T-helper 17 cell (primary cell): ENCODE data around the gene IL1R2. TPM values are rescaled to one million over a fixed set of nuclear protein-coding genes. Genes with fewer than 3 reads are reported as not detected.

Experiments
- ATAC-seq: fragments of 150-1000 bp; cut with Tn5 transposase; 2 replicates; pipeline ENCODE4 v1.10.0; 2021; ENCODE audit warnings: mild to moderate bottlenecking, moderate library complexity
- DNase-seq, 3 donors: peaks; one replicate each; pipeline versions ENCODE4 v3.0.0 to v3.0.0-alpha.2; 2020 to 2021
- H3K9me3 ChIP-seq: one replicate; pipeline ENCODE4 v1.7.0; 2013; ENCODE audit warnings: low read length, mild to moderate bottlenecking; ENCODE audit not compliant: control insufficient read depth, poor library complexity, severe bottlenecking
- H3K27ac Mint-ChIP-seq: one replicate; pipeline ENCODE4 v1.8.0; 2022; ENCODE audit warnings: mild to moderate bottlenecking, moderate library complexity, mixed read lengths
- H3K27me3 Mint-ChIP-seq: one replicate; pipeline ENCODE4 v1.8.0; 2022; ENCODE audit warnings: mixed read lengths
- H3K36me3 Mint-ChIP-seq: one replicate; pipeline ENCODE4 v1.8.0; 2022; ENCODE audit warnings: low read depth, mixed read lengths
- H3K4me1 Mint-ChIP-seq: one replicate; pipeline ENCODE4 v1.8.0; 2022; ENCODE audit warnings: mild to moderate bottlenecking, mixed read lengths
- H3K4me3 Mint-ChIP-seq: one replicate; pipeline ENCODE4 v1.8.0; 2022; ENCODE audit warnings: mild to moderate bottlenecking, moderate library complexity, mixed read lengths
- total RNA-seq, 4 donors: library from RNA in 2 of 4; stranded (reverse) in 2 of 4; gene quantifications; one replicate each; pipeline ENCODE4 v1.2.3 and lab custom pipeline; 2022 to 2026

The IL1R2 gene
- total RNA-seq, 2 donors from 2014 or later = 1.1 to 1.9 TPM

DNA sequence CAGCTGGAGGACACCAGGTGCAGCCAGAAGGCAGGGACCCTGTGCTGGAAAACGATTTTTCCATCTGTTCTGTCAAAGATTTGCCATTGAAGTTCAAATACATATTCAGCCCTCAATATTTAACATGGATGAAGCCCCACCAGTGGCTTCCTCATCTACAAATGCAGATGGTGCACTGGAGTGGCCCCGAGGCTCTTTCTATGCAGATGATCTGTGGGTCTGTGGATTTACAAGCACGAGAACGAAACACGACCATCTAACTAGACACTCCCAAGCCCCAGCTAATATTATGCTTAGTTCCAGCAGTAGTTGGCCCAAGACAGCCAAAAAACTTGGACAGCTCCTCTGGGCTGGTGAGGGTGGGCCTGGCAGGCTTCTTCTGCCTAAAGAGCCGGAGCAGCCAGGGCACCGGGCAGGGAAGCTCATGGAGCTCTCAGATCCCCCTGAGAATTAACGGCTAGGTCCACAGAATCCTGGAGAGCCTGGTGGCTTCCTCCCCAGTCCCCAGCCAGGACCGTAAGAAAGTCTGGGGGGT is 9.2 kb upstream of the IL1R2 start:
- Mint-ChIP-seq H3K4me3 (no peak overlapping the region), H3K27ac (no peak overlapping the region), H3K27me3 (peaks cover 5% of the 10 kb centered on the region), H3K4me1 (peaks cover 4% of the 10 kb centered on the region), H3K36me3 (no peaks in the 10 kb centered on the region)
- no peak for ATAC-seq
- H3K9me3 ChIP-seq = no peaks in the 10 kb centered on the region
- DNase-seq = no peak

GRCh38 chr2:101983486-101983885 is 8.3 kb upstream of the IL1R2 start:
- ATAC-seq (no peak), DNase-seq (no peak)
- Mint-ChIP-seq H3K27ac (no peak overlapping the region), H3K36me3 (no peaks in the 10 kb centered on the region), H3K27me3 (peaks cover 10% of the 10 kb centered on the region), H3K4me1 (peaks cover 4% of the 10 kb centered on the region), H3K4me3 (no peak overlapping the region)
- H3K9me3 ChIP-seq = no peaks in the 10 kb centered on the region

DNA sequence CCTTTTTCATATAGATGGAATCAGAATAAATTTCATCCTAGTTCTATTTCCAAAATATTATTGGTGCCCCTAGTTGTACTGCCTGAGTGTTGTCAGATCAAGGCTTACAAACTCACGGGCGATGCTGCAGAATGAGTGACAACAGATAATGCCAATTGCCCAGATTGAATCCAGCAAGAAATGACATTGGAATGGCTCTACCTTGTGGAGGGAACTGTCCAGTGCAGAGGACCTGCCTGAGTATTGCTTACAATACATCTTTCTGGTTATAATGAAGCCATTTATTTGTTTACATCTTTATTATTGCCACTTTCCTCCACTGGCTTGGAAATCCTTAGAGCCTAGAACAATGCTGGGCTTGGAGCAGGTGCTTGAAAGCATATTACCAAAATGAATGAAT is 7.8 kb upstream of the IL1R2 start:
- no peak overlapping the region for H3K4me3 Mint-ChIP-seq
- ATAC-seq (no peak), DNase-seq (no peak)
- no peaks in the 10 kb centered on the region for H3K36me3 Mint-ChIP-seq
- no peak overlapping the region for H3K27ac Mint-ChIP-seq
- no peaks in the 10 kb centered on the region for H3K9me3 ChIP-seq
- peaks cover 12% of the 10 kb centered on the region for H3K27me3 Mint-ChIP-seq
- peaks cover 4% of the 10 kb centered on the region for H3K4me1 Mint-ChIP-seq

DNA sequence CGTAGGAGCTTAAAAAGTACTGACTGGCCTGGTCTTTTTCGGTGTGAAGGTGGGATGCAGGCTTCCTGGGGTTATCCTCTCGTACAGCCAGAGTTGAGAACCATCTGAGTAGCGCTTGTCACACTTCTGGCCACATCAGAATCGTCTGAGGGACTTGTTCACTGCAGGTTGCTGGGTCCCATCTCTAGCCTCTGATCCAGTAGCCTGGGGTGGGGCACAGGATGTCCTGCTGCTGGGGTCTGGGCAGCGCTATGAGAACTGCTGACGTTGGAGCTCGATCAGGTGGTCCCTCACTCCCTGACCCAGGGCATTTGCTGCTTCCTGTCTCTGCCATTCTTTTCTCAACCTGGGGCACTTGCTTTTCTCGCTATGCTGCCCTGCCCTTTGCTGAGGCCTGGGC is 7.1 kb upstream of the IL1R2 start:
- ATAC-seq = no peak
- Mint-ChIP-seq H3K36me3 (no peaks in the 10 kb centered on the region), H3K27ac (no peak overlapping the region), H3K4me1 (peaks cover 4% of the 10 kb centered on the region), H3K4me3 (no peak overlapping the region), H3K27me3 (peaks cover 12% of the 10 kb centered on the region)
- no peak for DNase-seq
- H3K9me3 ChIP-seq = no peaks in the 10 kb centered on the region

DNA sequence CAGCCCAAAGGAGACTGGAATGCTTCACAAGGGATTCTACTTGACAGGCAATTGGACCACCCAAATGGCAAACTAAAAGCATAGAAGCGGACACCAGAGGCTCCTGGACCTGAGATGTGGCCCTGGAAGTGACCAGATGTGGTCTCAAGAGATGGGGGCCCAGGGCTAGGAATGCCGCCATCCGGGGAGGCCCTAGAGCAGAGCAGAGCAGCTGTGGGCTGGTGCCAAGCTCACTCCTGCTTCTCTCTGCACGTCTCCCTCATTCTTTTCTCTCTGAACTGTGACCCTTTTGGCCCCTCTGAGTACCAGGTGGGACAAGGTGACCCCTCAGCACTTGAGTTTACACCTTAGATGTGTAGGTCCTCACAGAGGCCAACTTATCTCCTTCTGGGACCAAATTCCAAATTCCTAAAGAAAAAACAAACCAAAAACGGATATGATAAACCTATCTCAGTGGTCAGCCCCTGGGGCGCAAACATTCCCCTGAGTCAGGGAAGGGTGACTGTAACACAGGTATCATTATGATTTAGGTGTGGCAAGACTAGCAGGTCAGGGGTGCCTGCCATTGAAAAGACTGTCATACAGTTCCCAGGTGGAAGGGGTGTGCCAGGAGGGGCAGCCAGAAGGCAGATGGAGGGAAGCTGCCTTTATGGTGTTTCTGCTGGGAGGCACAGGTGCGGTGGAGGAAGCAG is 6.5 kb upstream of the IL1R2 start:
- Mint-ChIP-seq H3K27ac (no peak overlapping the region), H3K27me3 (peaks cover 12% of the 10 kb centered on the region), H3K36me3 (no peaks in the 10 kb centered on the region), H3K4me3 (no peak overlapping the region), H3K4me1 (peaks cover 4% of the 10 kb centered on the region)
- ATAC-seq = no peak
- H3K9me3 ChIP-seq = no peaks in the 10 kb centered on the region
- no peak for DNase-seq

DNA sequence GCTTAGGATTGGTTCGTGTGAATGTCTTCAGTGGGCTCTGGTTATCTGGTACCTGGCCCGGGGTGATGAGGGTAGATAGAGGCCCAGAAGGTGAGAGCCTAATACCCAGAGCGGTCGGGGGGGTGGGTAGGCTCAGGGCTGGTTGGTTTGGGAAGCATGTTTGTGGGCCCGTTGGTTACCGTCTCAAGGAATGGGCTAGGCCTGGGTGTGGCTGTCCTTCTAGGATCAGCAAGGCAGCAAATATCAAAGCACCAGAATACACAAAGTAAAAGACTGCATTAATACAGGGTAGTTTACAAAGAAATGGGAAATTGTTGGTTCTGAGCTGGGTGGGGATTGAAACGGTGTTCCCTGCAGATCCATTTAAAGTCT is 6.0 kb upstream of the IL1R2 start:
- ATAC-seq (no peak), DNase-seq (no peak)
- peaks cover 6% of the 10 kb centered on the region for H3K4me1 Mint-ChIP-seq
- H3K27me3 Mint-ChIP-seq = peaks cover 12% of the 10 kb centered on the region
- no peak overlapping the region for H3K4me3 Mint-ChIP-seq
- H3K36me3 Mint-ChIP-seq = no peaks in the 10 kb centered on the region
- H3K9me3 ChIP-seq = no peaks in the 10 kb centered on the region
- no peak overlapping the region for H3K27ac Mint-ChIP-seq

DNA sequence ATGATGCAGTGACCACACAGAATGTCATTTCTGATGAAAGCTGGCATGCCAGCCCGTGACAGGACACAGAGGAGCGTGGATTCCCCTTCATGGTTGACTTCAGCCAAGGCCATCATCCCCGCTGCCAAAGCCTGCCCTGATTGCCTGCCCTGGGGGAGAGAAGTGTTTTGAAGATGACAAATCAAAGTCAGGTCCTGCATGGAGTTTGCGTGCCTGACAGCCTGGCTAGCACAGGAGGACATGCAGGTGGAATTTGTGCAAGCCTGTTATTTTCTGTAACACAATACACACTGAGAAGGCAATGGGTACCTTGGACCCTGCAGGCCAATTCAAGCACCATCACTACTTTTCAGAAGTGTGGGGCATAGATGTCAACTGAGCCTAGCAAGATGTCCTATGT is 5.4 kb upstream of the IL1R2 start:
- Mint-ChIP-seq H3K27ac (no peak overlapping the region), H3K4me1 (peaks cover 5% of the 10 kb centered on the region), H3K27me3 (peaks cover 17% of the 10 kb centered on the region)

DNA sequence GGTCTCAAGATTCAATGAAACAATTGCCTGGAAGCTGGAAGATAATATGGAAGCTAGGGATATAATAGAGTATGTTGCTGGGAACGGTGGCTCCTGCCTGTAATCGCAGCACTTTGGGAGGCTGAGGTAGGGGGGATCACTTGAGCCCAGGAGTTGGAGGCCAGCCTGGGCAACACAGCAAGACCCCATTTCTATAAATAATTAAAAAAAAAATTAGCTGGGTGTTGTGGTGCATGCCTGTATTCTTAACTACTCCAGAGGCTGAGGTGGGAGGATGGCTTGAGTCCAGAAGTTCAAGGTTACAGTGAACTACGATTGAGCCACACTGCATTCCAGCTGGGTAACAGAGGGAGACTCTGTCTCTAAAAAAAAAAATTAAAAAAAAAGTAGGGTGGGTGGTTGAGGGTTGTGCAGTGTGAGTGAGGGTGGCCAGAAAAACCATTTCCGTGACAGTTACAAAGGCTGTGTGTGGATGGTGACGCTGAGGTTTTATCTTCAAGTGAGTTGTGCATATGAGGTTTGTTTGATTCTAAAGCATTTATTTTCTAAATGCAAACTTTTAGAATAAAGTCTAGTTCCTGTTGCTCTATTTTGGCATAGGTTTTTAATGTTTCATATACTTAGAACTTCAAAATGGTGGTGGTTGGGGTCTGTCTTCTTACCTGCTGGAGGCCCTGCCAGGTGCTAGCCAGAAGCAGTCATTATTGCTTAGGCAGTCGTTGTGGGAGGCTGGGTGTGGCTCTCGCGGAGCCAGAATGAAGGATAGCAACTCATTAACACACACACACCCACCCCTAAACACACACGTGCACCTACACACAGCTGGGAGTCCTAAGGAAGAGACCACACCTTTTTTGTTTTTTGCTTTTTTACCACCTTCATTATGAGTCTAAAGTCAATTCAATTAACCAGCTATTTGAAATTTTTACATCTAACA is 4.7 kb upstream of the IL1R2 start:
- Mint-ChIP-seq H3K27me3 (peaks cover 17% of the 10 kb centered on the region), H3K27ac (no peak overlapping the region), H3K36me3 (peaks cover under 1% of the 10 kb centered on the region), H3K4me3 (no peak overlapping the region), H3K4me1 (peaks cover 2% of the 10 kb centered on the region)
- DNase-seq (no peak), ATAC-seq (peak; percentile 54)
- H3K9me3 ChIP-seq = no peaks in the 10 kb centered on the region

More for the DNA sequence above, 5.4 kb upstream of the IL1R2 start:
- Mint-ChIP-seq H3K36me3 (no peaks in the 10 kb centered on the region), H3K4me3 (no peak overlapping the region)
- ATAC-seq (no peak), DNase-seq (no peak)
- H3K9me3 ChIP-seq = no peaks in the 10 kb centered on the region

- H3K27me3 Mint-ChIP-seq = peaks cover 17% of the 10 kb centered on the region
- H3K36me3 Mint-ChIP-seq = peaks cover 2% of the 10 kb centered on the region
- ATAC-seq = no peak
- no peak for DNase-seq
- no peaks in the 10 kb centered on the region for H3K9me3 ChIP-seq
- peaks cover 2% of the 10 kb centered on the region for H3K4me1 Mint-ChIP-seq
- H3K4me3 Mint-ChIP-seq = no peak overlapping the region
- no peak overlapping the region for H3K27ac Mint-ChIP-seq
Observed at GRCh38 chr2:101987832-101988231, 3.9 kb upstream of the IL1R2 start.

DNA sequence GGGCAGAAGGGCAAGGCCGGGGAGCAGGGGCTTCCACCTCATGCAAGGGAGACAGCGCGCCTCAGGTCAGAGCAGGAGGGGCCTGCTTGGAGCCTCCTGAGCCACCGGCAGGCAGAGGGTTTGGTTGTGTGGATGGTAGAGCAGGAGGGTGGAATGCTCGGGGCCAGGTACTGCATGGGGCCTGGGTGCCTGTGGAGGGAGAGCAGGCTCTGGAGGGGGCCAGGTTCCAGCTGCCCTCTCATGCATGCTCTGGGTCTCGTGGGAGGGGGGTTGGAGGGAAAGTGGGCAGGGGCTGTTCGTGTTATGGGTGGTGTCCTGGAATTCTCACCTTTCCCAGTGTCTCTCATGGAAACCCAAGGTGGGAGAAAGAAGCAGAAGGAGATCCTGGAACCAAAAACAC is 3.2 kb upstream of the IL1R2 start:
- Mint-ChIP-seq H3K4me3 (no peak overlapping the region), H3K27me3 (peaks cover 22% of the 10 kb centered on the region), H3K27ac (no peak overlapping the region), H3K4me1 (peaks cover 4% of the 10 kb centered on the region), H3K36me3 (peaks cover 5% of the 10 kb centered on the region)
- ATAC-seq (no peak), DNase-seq (no peak)
- no peaks in the 10 kb centered on the region for H3K9me3 ChIP-seq

DNA sequence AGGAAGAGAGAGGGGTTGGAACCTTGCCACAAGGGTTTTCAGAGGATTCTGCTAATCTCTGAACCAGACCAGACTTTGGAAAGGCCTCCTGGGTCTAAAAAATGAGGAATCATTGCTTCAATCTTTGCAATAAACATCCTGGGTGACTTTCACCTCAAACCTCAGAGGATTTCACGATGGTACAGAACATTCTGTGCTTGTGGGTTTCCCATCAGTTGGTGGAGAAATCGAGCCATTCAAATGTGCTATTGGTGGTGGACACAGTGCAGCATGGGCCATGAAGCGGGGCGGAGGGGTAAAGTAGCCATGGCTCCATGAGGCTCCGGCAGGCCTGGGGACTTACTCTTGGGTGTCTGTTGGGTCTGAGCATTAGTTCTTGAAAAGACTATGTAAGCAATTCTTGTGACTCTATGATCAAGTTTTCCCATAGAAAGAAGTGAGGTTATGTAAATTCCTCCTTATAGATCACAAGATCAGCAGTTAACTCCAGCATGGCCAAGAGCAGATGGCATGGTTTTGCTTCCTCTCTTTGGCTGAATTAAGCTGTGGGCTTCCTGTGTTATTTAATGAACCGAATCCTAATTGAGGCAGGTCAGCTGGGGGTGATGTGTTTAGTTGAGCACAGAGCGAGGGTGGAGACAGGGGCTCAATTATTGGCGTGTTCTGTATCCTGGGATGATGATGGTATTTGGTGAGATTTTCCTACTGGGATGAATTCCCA is 1.9 kb upstream of the IL1R2 start:
- Mint-ChIP-seq H3K27ac (no peak overlapping the region), H3K4me1 (peaks cover 5% of the 10 kb centered on the region), H3K36me3 (peaks cover 5% of the 10 kb centered on the region), H3K4me3 (no peak overlapping the region), H3K27me3 (peaks cover 32% of the 10 kb centered on the region)
- no peak for DNase-seq
- no peak for ATAC-seq
- no peaks in the 10 kb centered on the region for H3K9me3 ChIP-seq

- Mint-ChIP-seq H3K4me1 (peaks cover 8% of the 10 kb centered on the region), H3K27ac (no peak overlapping the region), H3K36me3 (peaks cover 5% of the 10 kb centered on the region), H3K27me3 (peaks cover 42% of the 10 kb centered on the region), H3K4me3 (no peak overlapping the region)
- no peaks in the 10 kb centered on the region for H3K9me3 ChIP-seq
- no peak for ATAC-seq
- no peak for DNase-seq
Observed at GRCh38 chr2:101993772-101994171, 2.0 kb downstream of the IL1R2 start.

- H3K9me3 ChIP-seq = no peaks in the 10 kb centered on the region
- Mint-ChIP-seq H3K4me3 (no peak overlapping the region), H3K27me3 (peaks cover 43% of the 10 kb centered on the region), H3K36me3 (peaks cover 5% of the 10 kb centered on the region), H3K4me1 (peaks cover 12% of the 10 kb centered on the region), H3K27ac (no peak overlapping the region)
- DNase-seq (no peak), ATAC-seq (no peak)
Observed at GRCh38 chr2:101995019-101995418, 3.3 kb downstream of the IL1R2 start.
